GM19438 (cell line): ENCODE measurements around the gene CPN1.

Experiments used
- ATAC-seq: cut with Tn5 transposase; IDR thresholded peaks from one replicate; pipeline ENCODE4 v1.9.1; 2021; ENCODE audit warnings: low read depth; ENCODE audit not compliant: unreplicated experiment

Gene CPN1

GRCh38 chr10:99999319-100000108 is 82.2 kb downstream of the CPN1 start:
- ATAC-seq, result no peak

GRCh38 chr10:99998889-99999288 is 82.8 kb downstream of the CPN1 start:
- ATAC-seq, result no peak

- no peak for ATAC-seq
These were observed 84.7 kb downstream of the CPN1 start for GRCh38 chr10:99996671-99997648.

GRCh38 chr10:99995713-99996112 is 86.0 kb downstream of the CPN1 start:
- ATAC-seq, result no peak

- ATAC-seq, result no peak
These were observed 86.4 kb downstream of the CPN1 start for GRCh38 chr10:99995269-99995668.

GRCh38 chr10:99994801-99995200 is 86.9 kb downstream of the CPN1 start:
- no peak for ATAC-seq

- peak; percentile 85 for ATAC-seq
These were observed 87.7 kb downstream of the CPN1 start for GRCh38 chr10:99993701-99994689.
